ENCODE results near the gene TEX2. TPM values are rescaled to one million over a fixed set of nuclear protein-coding genes. Genes with fewer than 3 reads are reported as not detected.

TEX2 gene
- total and polyA plus RNA-seq, 2 experiments from 2014 or later, result 7.5 to 17.7 TPM

- Mint-ChIP-seq H3K27me3 (ENCODE audit: insufficient read depth, low read depth, poor library complexity) (peaks cover 8% of the 10 kb centered on the region), H3K9me3 (no peaks in the 10 kb centered on the region), H3K27ac (no peak overlapping the region), H3K36me3 (ENCODE audit: low read depth) (no peaks in the 10 kb centered on the region), H3K4me1 (peaks cover 11% of the 10 kb centered on the region; the same call in 1 of the 3 replicates), H3K4me3 (no peak overlapping the region)
- no peaks in the 10 kb centered on the region for H3K27me3 ChIP-seq (ENCODE audit: insufficient read depth)
- peaks cover 3% of the 10 kb centered on the region; the same call in 1 of the 2 replicates for H4K20me1 ChIP-seq (replicated peaks; ENCODE audit: insufficient read depth)
- H3K9me2 ChIP-seq (ENCODE audit: insufficient read depth), result no peaks in the 10 kb centered on the region
- H3F3A ChIP-seq (replicated peaks; ENCODE audit: low read depth), result no peaks in the 10 kb centered on the region
- DNase-seq (ENCODE audit: low spot score) (no peak), ATAC-seq (no peak)
- no peak overlapping the region for H3K4me3 ChIP-seq
- no peak overlapping the region for H3K4me2 ChIP-seq
- no peak overlapping the region for H3K27ac ChIP-seq (ENCODE audit: low read depth)
- no peak for TF ChIP-seq ZNF114 (CRISPR knock-in tag; IDR thresholded peaks at IDR 0.05)
- TF ChIP-seq ETS1 (IDR thresholded peaks at IDR 0.05), result no peak
- no peak for TF ChIP-seq EZH2phosphoT487 (IDR thresholded peaks at IDR 0.05; ENCODE audit: unreplicated experiment)
- no peak for TF ChIP-seq STAT1 (IDR thresholded peaks at IDR 0.05; ENCODE audit: unreplicated experiment)
- no peak for TF ChIP-seq ZNF462 (CRISPR knock-in tag; IDR thresholded peaks at IDR 0.05)
- no peak for TF ChIP-seq EZH2 (IDR thresholded peaks at IDR 0.05; ENCODE audit: low read depth, unreplicated experiment)
- TF ChIP-seq REST (IDR thresholded peaks at IDR 0.05; ENCODE audit: unreplicated experiment), result no peak
- TF ChIP-seq CREB1 (CRISPR knock-in tag; IDR thresholded peaks at IDR 0.05; ENCODE audit: low read depth), result no peak
- no peak for TF ChIP-seq ZNF331 (CRISPR knock-in tag; IDR thresholded peaks at IDR 0.05; ENCODE audit: low read depth)
- TF ChIP-seq CTCF (conservative IDR thresholded peaks at IDR 0.05; ENCODE audit: low read depth in 2 of 2), result no peak
- no peak for TF ChIP-seq NANOG (IDR thresholded peaks at IDR 0.05; ENCODE audit: borderline replicate concordance)
- TF ChIP-seq POLR2AphosphoS5 (IDR thresholded peaks at IDR 0.05; ENCODE audit: low read depth), result no peak
- TF ChIP-seq JUNB (IDR thresholded peaks at IDR 0.05; ENCODE audit: unreplicated experiment), result no peak
- H3K4me1 ChIP-seq (ENCODE audit: insufficient read depth), result no peaks in the 10 kb centered on the region
- H3K36me3 ChIP-seq (ENCODE audit: insufficient read depth), result no peaks in the 10 kb centered on the region
- peaks cover 79% of the 10 kb centered on the region for H3K79me2 ChIP-seq (replicated peaks; ENCODE audit: insufficient read depth)
- no peak overlapping the region for H2AFZ ChIP-seq
These were observed 9.6 kb downstream of the TEX2 start for GRCh38 chr17:64253470-64253869.
